ENCODE measurements around the gene TLR9.

TLR9 gene

DNA sequence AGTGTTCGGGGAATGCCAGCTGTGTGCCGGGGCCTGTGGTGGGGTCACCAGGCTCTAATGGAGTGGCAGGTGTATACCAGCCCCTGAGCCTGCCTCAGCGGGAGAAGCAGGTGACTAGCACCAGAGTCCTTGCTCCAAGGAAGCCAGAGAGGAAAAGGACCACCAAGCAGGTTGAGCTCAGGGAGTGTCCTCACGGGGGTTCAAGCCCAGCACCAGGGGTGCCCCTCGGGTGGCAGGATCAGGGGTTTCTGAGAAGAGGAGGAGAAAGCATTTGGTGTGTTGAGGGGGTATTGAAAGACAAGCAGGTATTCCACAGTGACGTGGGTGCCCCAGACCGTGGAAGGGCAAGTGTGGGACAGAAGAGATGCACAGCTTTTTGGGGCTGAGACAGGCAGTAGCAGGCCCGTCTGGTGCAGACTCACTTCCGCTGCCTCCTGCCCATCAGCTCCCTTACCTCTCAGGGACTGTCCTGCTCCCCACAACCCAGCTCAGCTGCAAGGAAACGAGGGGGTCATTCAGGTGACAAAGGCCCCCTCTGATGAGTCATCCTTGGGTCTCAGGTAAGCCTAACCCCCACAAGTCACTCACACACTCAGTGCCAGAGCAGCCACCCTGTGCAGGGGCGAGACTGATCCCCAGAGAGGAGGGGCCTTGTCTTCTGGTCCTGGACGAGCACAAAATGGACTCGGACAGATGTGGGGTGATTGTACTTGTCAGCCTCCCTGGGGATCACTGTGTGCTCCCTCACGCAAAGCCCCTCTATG lies 49.8 kb downstream of the TLR9 start:
- no peak overlapping the region for H3K4me3 ChIP-seq (ENCODE audit: low read depth in 1 of 2, low read length in 2 of 2)
- no peaks in the 10 kb centered on the region for H3K36me3 ChIP-seq (ENCODE audit: control insufficient read depth in 1 of 2, insufficient read depth in 2 of 2, low read length in 2 of 2)
- H3K4me1 ChIP-seq (ENCODE audit: control insufficient read depth in 1 of 2, insufficient read depth in 2 of 2, low read length in 2 of 2) = no peaks in the 10 kb centered on the region
- no peak overlapping the region for H3K27ac ChIP-seq (ENCODE audit: low read length)
- no peaks in the 10 kb centered on the region for H3K9me3 ChIP-seq (ENCODE audit: control insufficient read depth in 1 of 2, low read length in 2 of 2)
- H3K27me3 ChIP-seq (ENCODE audit: low read depth, low read length) = no peaks in the 10 kb centered on the region

DNA sequence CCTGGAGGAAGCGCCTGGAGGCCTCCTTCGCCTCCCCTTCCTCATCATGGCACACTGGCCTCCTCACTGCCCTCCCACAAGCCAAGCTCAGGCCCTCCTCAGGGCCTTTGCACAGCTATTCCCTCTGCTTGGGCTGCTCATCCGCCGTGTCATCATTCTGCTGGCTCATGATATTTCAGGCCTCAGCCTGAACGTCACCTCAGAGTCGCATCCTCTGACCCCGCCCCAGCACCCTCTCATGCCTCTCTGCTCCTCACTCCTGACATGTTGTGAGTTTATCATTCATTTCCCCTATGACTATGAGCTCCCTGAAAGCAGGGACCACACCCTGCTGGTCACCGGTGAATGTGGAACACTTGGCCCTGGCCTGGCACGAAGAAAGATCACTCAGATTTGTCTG lies 50.5 kb downstream of the TLR9 start:
- Histone ChIP-seq H3K27me3 (ENCODE audit: low read depth, low read length) (no peaks in the 10 kb centered on the region), H3K4me3 (ENCODE audit: low read depth in 1 of 2, low read length in 2 of 2) (no peak overlapping the region), H3K36me3 (ENCODE audit: control insufficient read depth in 1 of 2, insufficient read depth in 2 of 2, low read length in 2 of 2) (no peaks in the 10 kb centered on the region), H3K9me3 (ENCODE audit: control insufficient read depth in 1 of 2, low read length in 2 of 2) (no peaks in the 10 kb centered on the region), H3K4me1 (ENCODE audit: control insufficient read depth in 1 of 2, insufficient read depth in 2 of 2, low read length in 2 of 2) (no peaks in the 10 kb centered on the region), H3K27ac (ENCODE audit: low read length) (no peak overlapping the region)

DNA sequence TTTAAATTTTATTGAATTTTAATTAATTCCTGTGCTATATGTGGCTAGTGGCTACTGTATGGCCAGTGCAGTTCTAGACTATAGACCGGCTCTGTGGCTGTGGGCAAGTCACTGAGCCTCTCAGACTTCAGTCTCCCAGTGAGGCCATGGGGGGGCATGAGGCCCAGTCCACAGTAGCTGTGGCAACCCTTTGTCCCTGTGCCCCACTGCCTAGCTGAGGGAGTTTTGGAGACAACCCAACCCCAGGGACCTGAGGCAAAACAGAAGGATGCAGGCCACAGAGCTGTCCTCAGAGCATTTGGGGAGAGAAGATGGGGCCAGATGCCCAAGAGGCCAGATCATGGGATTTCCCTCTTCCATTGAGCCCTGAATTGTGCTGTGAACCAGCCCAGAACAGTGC lies 52.3 kb downstream of the TLR9 start:
- no peaks in the 10 kb centered on the region for H3K36me3 ChIP-seq (ENCODE audit: control insufficient read depth in 1 of 2, insufficient read depth in 2 of 2, low read length in 2 of 2)

DNA sequence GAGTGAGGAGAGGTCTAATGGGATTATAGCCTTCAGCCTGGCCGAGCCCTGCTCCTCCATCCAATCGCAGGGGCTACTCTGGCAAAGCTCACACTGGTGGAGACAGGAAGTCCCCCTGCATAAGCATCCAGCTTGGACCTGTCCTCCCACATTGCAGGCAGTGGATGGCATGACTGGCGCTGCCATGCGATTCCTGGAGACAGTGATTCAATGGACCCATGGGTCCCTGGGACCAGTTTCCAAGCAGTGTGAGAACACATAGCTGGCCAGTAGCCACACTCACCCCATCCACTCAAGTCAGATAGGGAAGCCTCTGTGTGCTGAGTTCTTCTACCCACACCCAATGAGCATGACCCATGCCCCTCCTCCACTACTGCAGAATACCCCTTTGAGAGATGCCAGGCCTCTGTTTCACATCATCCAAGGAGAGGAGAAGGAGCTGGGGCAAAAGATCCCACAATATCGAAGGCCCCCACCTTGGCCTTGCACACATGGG lies 53.1 kb downstream of the TLR9 start:
- no peaks in the 10 kb centered on the region for H3K27me3 ChIP-seq (ENCODE audit: low read depth, low read length)
- H3K4me3 ChIP-seq (ENCODE audit: low read depth in 1 of 2, low read length in 2 of 2) = no peak overlapping the region
- no peaks in the 10 kb centered on the region for H3K4me1 ChIP-seq (ENCODE audit: control insufficient read depth in 1 of 2, insufficient read depth in 2 of 2, low read length in 2 of 2)
- no peaks in the 10 kb centered on the region for H3K36me3 ChIP-seq (ENCODE audit: control insufficient read depth in 1 of 2, insufficient read depth in 2 of 2, low read length in 2 of 2)
- no peak overlapping the region for H3K27ac ChIP-seq (ENCODE audit: low read length)
- no peaks in the 10 kb centered on the region for H3K9me3 ChIP-seq (ENCODE audit: control insufficient read depth in 1 of 2, low read length in 2 of 2)

More for the DNA sequence above, 52.3 kb downstream of the TLR9 start:
- Histone ChIP-seq H3K4me3 (ENCODE audit: low read depth in 1 of 2, low read length in 2 of 2) (no peak overlapping the region), H3K27me3 (ENCODE audit: low read depth, low read length) (no peaks in the 10 kb centered on the region), H3K4me1 (ENCODE audit: control insufficient read depth in 1 of 2, insufficient read depth in 2 of 2, low read length in 2 of 2) (no peaks in the 10 kb centered on the region), H3K27ac (ENCODE audit: low read length) (no peak overlapping the region), H3K9me3 (ENCODE audit: control insufficient read depth in 1 of 2, low read length in 2 of 2) (no peaks in the 10 kb centered on the region)

DNA sequence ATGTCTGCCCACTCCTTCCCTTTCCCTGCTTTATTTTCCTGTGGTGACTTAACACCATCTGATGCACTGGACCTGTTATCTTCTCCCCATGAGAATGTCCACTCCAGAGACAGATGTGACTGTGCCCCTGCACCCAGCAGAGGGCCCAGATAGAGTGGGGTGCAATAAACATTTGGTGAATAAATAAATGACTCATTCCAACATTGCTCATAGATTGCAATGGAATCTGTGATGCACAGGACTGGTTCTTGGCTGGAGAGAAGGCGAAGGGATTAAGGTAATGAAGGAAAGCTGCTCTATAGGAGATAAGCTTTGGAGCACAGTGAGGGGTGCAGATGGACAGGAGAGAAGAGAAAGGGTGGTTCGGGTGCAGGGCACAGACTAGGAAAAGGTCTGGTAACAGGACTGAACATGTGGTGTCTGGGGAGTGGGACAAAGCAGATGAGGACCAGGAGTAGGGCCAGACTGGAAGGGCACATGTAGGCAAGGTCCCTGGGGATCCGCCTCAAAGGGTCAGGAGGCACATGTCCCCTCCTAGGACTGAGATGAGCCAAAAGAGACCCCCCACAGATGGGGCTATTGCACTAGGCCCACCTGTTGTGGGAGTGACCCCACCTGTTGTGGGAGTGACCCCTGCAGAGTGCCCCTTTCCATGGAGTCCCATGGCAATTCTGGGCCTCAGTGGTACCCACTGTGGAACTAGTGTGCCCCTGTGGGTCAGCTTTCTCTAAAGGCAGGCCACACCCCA lies 53.8 kb downstream of the TLR9 start:
- Histone ChIP-seq H3K27ac (ENCODE audit: low read length) (no peak overlapping the region), H3K27me3 (ENCODE audit: low read depth, low read length) (no peaks in the 10 kb centered on the region), H3K4me1 (ENCODE audit: control insufficient read depth in 1 of 2, insufficient read depth in 2 of 2, low read length in 2 of 2) (no peaks in the 10 kb centered on the region), H3K9me3 (ENCODE audit: control insufficient read depth in 1 of 2, low read length in 2 of 2) (no peaks in the 10 kb centered on the region), H3K4me3 (ENCODE audit: low read depth in 1 of 2, low read length in 2 of 2) (no peak overlapping the region), H3K36me3 (ENCODE audit: control insufficient read depth in 1 of 2, insufficient read depth in 2 of 2, low read length in 2 of 2) (no peaks in the 10 kb centered on the region)
